ENCODE data around the gene MYH9. TPM values are rescaled to one million over a fixed set of nuclear protein-coding genes. Genes with fewer than 3 reads are reported as not detected.

MYH9 gene
- total RNA-seq, 1 donor from 2014 or later, result 378 TPM

GRCh38 chr22:36381513-36382128 is 6.1 kb downstream of the MYH9 start:
- H3K27me3 ChIP-seq (ENCODE audit: control insufficient read depth, insufficient read depth, low read length), result no peaks in the 10 kb centered on the region
- FAIRE-seq (no peak), DNase-seq (ENCODE audit: low read depth) (no peak)
- H3K4me3 ChIP-seq (ENCODE audit: low read depth, low read length), result no peak overlapping the region
- no peak for TF ChIP-seq CTCF (IDR thresholded peaks at IDR 0.05; ENCODE audit: insufficient read depth, low read length, severe bottlenecking)
- peaks cover 30% of the 10 kb centered on the region for H3K36me3 ChIP-seq (ENCODE audit: control insufficient read depth, insufficient read depth, low read length)

- H3K27me3 ChIP-seq (ENCODE audit: control insufficient read depth, insufficient read depth, low read length), result no peaks in the 10 kb centered on the region
- DNase-seq (ENCODE audit: low read depth) (no peak), FAIRE-seq (no peak)
- no peak for TF ChIP-seq CTCF (IDR thresholded peaks at IDR 0.05; ENCODE audit: insufficient read depth, low read length, severe bottlenecking)
- H3K36me3 ChIP-seq (ENCODE audit: control insufficient read depth, insufficient read depth, low read length), result peaks cover 22% of the 10 kb centered on the region
- no peak overlapping the region for H3K4me3 ChIP-seq (ENCODE audit: low read depth, low read length)
Observed at GRCh38 chr22:36379593-36380361, 8.0 kb downstream of the MYH9 start.

- no peak for TF ChIP-seq CTCF (IDR thresholded peaks at IDR 0.05; ENCODE audit: insufficient read depth, low read length, severe bottlenecking)
- H3K36me3 ChIP-seq (ENCODE audit: control insufficient read depth, insufficient read depth, low read length), result peaks cover 17% of the 10 kb centered on the region
- H3K4me3 ChIP-seq (ENCODE audit: low read depth, low read length), result no peak overlapping the region
- FAIRE-seq, result no peak
- DNase-seq (ENCODE audit: low read depth), result no peak
- no peaks in the 10 kb centered on the region for H3K27me3 ChIP-seq (ENCODE audit: control insufficient read depth, insufficient read depth, low read length)
Observed at GRCh38 chr22:36378869-36379217, 8.9 kb downstream of the MYH9 start.

- Histone ChIP-seq H3K36me3 (ENCODE audit: control insufficient read depth, insufficient read depth, low read length) (peaks cover 16% of the 10 kb centered on the region), H3K27me3 (ENCODE audit: control insufficient read depth, insufficient read depth, low read length) (no peaks in the 10 kb centered on the region), H3K4me3 (ENCODE audit: low read depth, low read length) (no peak overlapping the region)
- TF ChIP-seq CTCF (IDR thresholded peaks at IDR 0.05; ENCODE audit: insufficient read depth, low read length, severe bottlenecking), result no peak
- no peak for FAIRE-seq
- DNase-seq (ENCODE audit: low read depth), result no peak
Observed at GRCh38 chr22:36378080-36378868, 9.5 kb downstream of the MYH9 start.

- DNase-seq (ENCODE audit: low read depth), result peak; percentile 27
- Histone ChIP-seq H3K36me3 (ENCODE audit: control insufficient read depth, insufficient read depth, low read length) (peaks cover 11% of the 10 kb centered on the region), H3K4me3 (ENCODE audit: low read depth, low read length) (no peak overlapping the region), H3K27me3 (ENCODE audit: control insufficient read depth, insufficient read depth, low read length) (no peaks in the 10 kb centered on the region)
- no peak for TF ChIP-seq CTCF (IDR thresholded peaks at IDR 0.05; ENCODE audit: insufficient read depth, low read length, severe bottlenecking)
- no peak for FAIRE-seq
Observed at GRCh38 chr22:36377022-36377631, 10.6 kb downstream of the MYH9 start.

Data from bronchial epithelial cell (primary cell).